Mucosa of descending colon (tissue), 3 donors: ENCODE results near the gene CELF2. TPM values are rescaled to one million over a fixed set of nuclear protein-coding genes. Genes with fewer than 3 reads are reported as not detected.

ENCODE experiments used
- ATAC-seq: fragments of 200-7000 bp; cut with Tn5 transposase; one replicate; pipeline ENCODE4 v1.9.1; 2020; ENCODE audit warnings: mild to moderate bottlenecking, moderate library complexity
- DNase-seq, 3 donors: peaks; one replicate each; pipeline ENCODE4 v3.0.0-alpha.2; 2020
- H3K36me3 ChIP-seq: fragments of 200-600 bp; one replicate; pipeline ENCODE4 v1.8.0; 2021; ENCODE audit warnings: low read depth, mild to moderate bottlenecking
- H3K4me1 ChIP-seq: fragments of 200-600 bp; one replicate; pipeline ENCODE4 v1.8.0; 2021; ENCODE audit warnings: low read depth, mild to moderate bottlenecking
- H3K4me3 ChIP-seq: fragments of 200-600 bp; one replicate; pipeline ENCODE4 v1.8.0; 2021; ENCODE audit warnings: mild to moderate bottlenecking
- H3K9me3 ChIP-seq: fragments of 200-600 bp; one replicate; pipeline ENCODE4 v1.8.0; 2021; ENCODE audit warnings: mild to moderate bottlenecking
- CTCF ChIP-seq: fragments of 200-600 bp; IDR thresholded peaks from one replicate; pipeline ENCODE4 v1.8.0; 2022; ENCODE audit warnings: antibody characterized with exemption, mild to moderate bottlenecking
- intact Hi-C, 2 donors: fragments of 100-400 bp; cut with DNase I in 1 of 2; cut with micrococcal nuclease in 1 of 2; formaldehyde crosslinking; loops; one replicate each; pipeline versions ENCODE4 v1.11.0 to v1.11.1; 2022; cut with DNase I, micrococcal nuclease
- total RNA-seq, 3 donors: library from RNA; stranded (reverse); fragmentation: NEBNext Ultra II Directional in 2 of 3; extraction: Animal tissue kit (Norgen Biotek cat#: 25700) in 2 of 3; gene quantifications; one replicate each; pipeline versions ENCODE4 v1.2.1 to v1.2.4, GENCODE V29; 2021 to 2023
- donor health status: DM: no; HTN: no; CAD: no; lungs with moderate emphysema.
- donor health status: DM: no; HTN: no; CAD: no.
- donor health status: DM: no; HTN: yes; CAD: no.

The CELF2 gene
- total RNA-seq, 3 donors from 2014 or later = 31.4 to 56.5 (median 36.1) TPM

- no peaks in the 10 kb centered on the region for H3K4me1 ChIP-seq
- intact Hi-C loops = no loop called here
These were observed 93.8 kb downstream of the CELF2 start for GRCh38 chr10:11111490-11111889.

GRCh38 chr10:11112718-11113117 lies 95.0 kb downstream of the CELF2 start:
- intact Hi-C loops = no loop called here
- TF ChIP-seq CTCF = no peak
- no peak for ATAC-seq

More at GRCh38 chr10:11111490-11111889, 93.8 kb downstream of the CELF2 start:
- H3K4me3 ChIP-seq = no peak overlapping the region
- DNase-seq (no peak), ATAC-seq (no peak)
- H3K36me3 ChIP-seq = no peaks in the 10 kb centered on the region
- TF ChIP-seq CTCF = no peak
- no peaks in the 10 kb centered on the region for H3K9me3 ChIP-seq

GRCh38 chr10:11113156-11113555 lies 95.5 kb downstream of the CELF2 start:
- DNase-seq (no peak), ATAC-seq (peak; percentile 55)
- TF ChIP-seq CTCF = no peak
- H3K4me3 ChIP-seq = no peak overlapping the region
- no peaks in the 10 kb centered on the region for H3K36me3 ChIP-seq
- no peaks in the 10 kb centered on the region for H3K9me3 ChIP-seq
- no peaks in the 10 kb centered on the region for H3K4me1 ChIP-seq
- intact Hi-C loops = no loop called here

More at GRCh38 chr10:11112718-11113117, 95.0 kb downstream of the CELF2 start:
- no peaks in the 10 kb centered on the region for H3K36me3 ChIP-seq
- H3K4me3 ChIP-seq = no peak overlapping the region
- DNase-seq = no peak
- H3K4me1 ChIP-seq = no peaks in the 10 kb centered on the region
- H3K9me3 ChIP-seq = no peaks in the 10 kb centered on the region

- Histone ChIP-seq H3K36me3 (no peaks in the 10 kb centered on the region), H3K4me3 (no peak overlapping the region), H3K9me3 (no peaks in the 10 kb centered on the region), H3K4me1 (no peaks in the 10 kb centered on the region)
- TF ChIP-seq CTCF = no peak
- no peak for ATAC-seq
- DNase-seq = no peak
- intact Hi-C loops = no loop called here
These were observed 96.6 kb downstream of the CELF2 start for GRCh38 chr10:11114269-11114668.

- Histone ChIP-seq H3K36me3 (no peaks in the 10 kb centered on the region), H3K9me3 (no peaks in the 10 kb centered on the region), H3K4me3 (no peak overlapping the region), H3K4me1 (no peaks in the 10 kb centered on the region)
- no peak for TF ChIP-seq CTCF
- intact Hi-C loops = no loop called here
- DNase-seq (no peak), ATAC-seq (no peak)
These were observed 97.7 kb downstream of the CELF2 start for GRCh38 chr10:11115337-11115736.

- DNase-seq (no peak), ATAC-seq (no peak)
- Histone ChIP-seq H3K4me1 (no peaks in the 10 kb centered on the region), H3K36me3 (no peaks in the 10 kb centered on the region), H3K4me3 (no peak overlapping the region), H3K9me3 (no peaks in the 10 kb centered on the region)
- no peak for TF ChIP-seq CTCF
- intact Hi-C loops = no loop called here
These were observed 98.7 kb downstream of the CELF2 start for GRCh38 chr10:11116361-11116760.
